Measurements from ENCODE around the gene CEP192.

- TF ChIP-seq CTCF (IDR thresholded peaks at IDR 0.05): no peak
- TF ChIP-seq POLR2AphosphoS5 (IDR thresholded peaks at IDR 0.05): no peak
Measured at GRCh38 chr18:13039806-13040205, 48.6 kb downstream of the CEP192 start.

Measured in sigmoid colon (tissue), 4 donors.